ENCODE data around the gene MGMT.

The MGMT gene

DNA sequence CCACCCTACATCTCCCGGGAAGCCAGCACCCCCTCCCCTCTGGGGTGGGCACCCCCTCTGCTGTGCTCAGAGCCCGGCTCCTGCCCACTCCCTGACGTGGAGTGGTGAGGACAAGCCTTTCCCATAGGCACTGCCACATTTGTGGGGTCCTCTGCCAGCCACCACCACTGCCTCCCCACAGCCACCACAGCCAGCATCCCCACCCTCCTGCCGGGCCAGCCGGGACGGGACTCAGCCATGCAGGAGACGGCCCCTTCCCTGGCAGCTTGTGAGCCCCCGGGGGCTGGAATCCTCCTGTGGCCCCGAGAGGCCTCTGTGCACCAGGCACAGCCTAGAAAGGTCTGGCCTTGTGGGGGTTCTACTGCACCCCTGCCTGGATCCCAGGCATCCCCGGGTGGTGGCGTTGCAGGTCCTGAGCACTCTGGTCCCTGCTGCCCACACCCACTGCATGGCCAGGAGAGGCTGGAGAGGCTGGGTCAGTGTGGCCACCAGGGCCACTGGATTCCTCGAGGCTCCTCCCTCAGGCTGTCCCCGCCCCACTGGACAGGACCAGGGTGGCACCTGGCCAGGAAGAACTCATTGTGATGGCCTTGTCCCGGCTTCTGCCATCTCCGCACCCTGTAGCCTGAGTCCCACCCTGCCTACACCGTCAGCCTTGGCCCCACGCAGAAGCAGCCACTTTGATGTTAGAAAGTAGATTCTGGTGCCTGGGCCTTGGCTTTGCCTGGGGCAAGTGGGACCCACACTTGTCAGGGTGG is 349.0 kb downstream of the MGMT start:
- no peak for DNase-seq

- no peak for DNase-seq
Observed at GRCh38 chr10:129816656-129817045, 349.6 kb downstream of the MGMT start.
